ENCODE data around the gene SLC6A6.

The SLC6A6 gene

GRCh38 chr3:14402304-14402811 is at the start of gene SLC6A6:
Gene SLC6A6 (plus strand): TSS chr3:14402606. CDS start chr3:14443635, 41,029 bp downstream.
- DNase-seq = no peak

- DNase-seq = no peak
Observed at GRCh38 chr3:14353502-14353901, 48.9 kb upstream of the SLC6A6 start.

GRCh38 chr3:14357463-14357862 is 44.9 kb upstream of the SLC6A6 start:
- DNase-seq = no peak

- DNase-seq = no peak
Observed at GRCh38 chr3:14358426-14359211, 43.8 kb upstream of the SLC6A6 start.

GRCh38 chr3:14359348-14359747 is 43.1 kb upstream of the SLC6A6 start:
- DNase-seq = no peak

- DNase-seq = no peak
Observed at GRCh38 chr3:14360123-14360881, 42.1 kb upstream of the SLC6A6 start.

GRCh38 chr3:14361068-14361677 is 41.2 kb upstream of the SLC6A6 start:
- no peak for DNase-seq

GRCh38 chr3:14362890-14363289 is 39.5 kb upstream of the SLC6A6 start:
- no peak for DNase-seq

- DNase-seq = no peak
Observed at GRCh38 chr3:14363379-14363778, 39.0 kb upstream of the SLC6A6 start.

- DNase-seq = no peak
Observed at GRCh38 chr3:14363991-14364390, 38.4 kb upstream of the SLC6A6 start.

GRCh38 chr3:14364580-14365292 is 37.7 kb upstream of the SLC6A6 start:
- no peak for DNase-seq

- no peak for DNase-seq
Observed at GRCh38 chr3:14366248-14366647, 36.2 kb upstream of the SLC6A6 start.

GRCh38 chr3:14366915-14367823 is 35.2 kb upstream of the SLC6A6 start:
- no peak for DNase-seq

- no peak for DNase-seq
Observed at GRCh38 chr3:14368146-14368545, 34.3 kb upstream of the SLC6A6 start.

- no peak for DNase-seq
Observed at GRCh38 chr3:14368885-14369284, 33.5 kb upstream of the SLC6A6 start.

GRCh38 chr3:14369675-14370669 is 32.4 kb upstream of the SLC6A6 start:
- no peak for DNase-seq

- no peak for DNase-seq
Observed at GRCh38 chr3:14370720-14371572, 31.5 kb upstream of the SLC6A6 start.

GRCh38 chr3:14371573-14372474 is 30.6 kb upstream of the SLC6A6 start:
- DNase-seq = no peak
